Measurements from ENCODE around the gene POLR3B. TPM values are rescaled to one million over a fixed set of nuclear protein-coding genes. Genes with fewer than 3 reads are reported as not detected.

POLR3B gene
- 10 to 100 TPM; 10.7 to 16.2 (median 12.0) TPM for total RNA-seq

- no peaks in the 10 kb centered on the region for H3K36me3 ChIP-seq
- H3K27ac ChIP-seq, result peak within 1 kb of the TSS; percentile 84 to 95 (median 92)
- intact Hi-C loops (cut with DNase I), result loop anchor here (10.0 kb wide), 1 partner anchor 53 kb away; the partner anchor contains the start of gene TCP11L2
- peak within 1 kb of the TSS; percentile 54 to 82 (median 70) for H3K4me3 ChIP-seq
- 2 to 3% methylated on average over 12 to 16 of the region's 63 CpGs for WGBS, 2 donors
- no peaks in the 10 kb centered on the region for H3K9me3 ChIP-seq
- TF ChIP-seq, protein P1, sequence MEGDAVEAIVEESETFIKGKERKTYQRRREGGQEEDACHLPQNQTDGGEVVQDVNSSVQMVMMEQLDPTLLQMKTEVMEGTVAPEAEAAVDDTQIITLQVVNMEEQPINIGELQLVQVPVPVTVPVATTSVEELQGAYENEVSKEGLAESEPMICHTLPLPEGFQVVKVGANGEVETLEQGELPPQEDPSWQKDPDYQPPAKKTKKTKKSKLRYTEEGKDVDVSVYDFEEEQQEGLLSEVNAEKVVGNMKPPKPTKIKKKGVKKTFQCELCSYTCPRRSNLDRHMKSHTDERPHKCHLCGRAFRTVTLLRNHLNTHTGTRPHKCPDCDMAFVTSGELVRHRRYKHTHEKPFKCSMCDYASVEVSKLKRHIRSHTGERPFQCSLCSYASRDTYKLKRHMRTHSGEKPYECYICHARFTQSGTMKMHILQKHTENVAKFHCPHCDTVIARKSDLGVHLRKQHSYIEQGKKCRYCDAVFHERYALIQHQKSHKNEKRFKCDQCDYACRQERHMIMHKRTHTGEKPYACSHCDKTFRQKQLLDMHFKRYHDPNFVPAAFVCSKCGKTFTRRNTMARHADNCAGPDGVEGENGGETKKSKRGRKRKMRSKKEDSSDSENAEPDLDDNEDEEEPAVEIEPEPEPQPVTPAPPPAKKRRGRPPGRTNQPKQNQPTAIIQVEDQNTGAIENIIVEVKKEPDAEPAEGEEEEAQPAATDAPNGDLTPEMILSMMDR (IDR thresholded peaks at IDR 0.05), result peak; percentile 86 to 96 (median 92)
- TF ChIP-seq POLR2A (IDR thresholded peaks at IDR 0.05), result peak in 3 of 4 donors; percentile 41 to 79 (median 74)
- DNase-seq, result peak; percentile 87
- H3K27me3 ChIP-seq, result no peaks in the 10 kb centered on the region
- H3K4me1 ChIP-seq, result peaks cover 7 to 38% (median 11%) of the 10 kb centered on the region in 3 donors
These were observed at the start of gene POLR3B for GRCh38 chr12:106357549-106358395. Gene POLR3B, plus strand, starts transcription at chr12:106357748. Its CDS starts 132 bp downstream, at chr12:106357880.

GRCh38 chr12:106308121-106308520 is 49.4 kb upstream of the POLR3B start:
- Histone ChIP-seq H3K27me3 (no peaks in the 10 kb centered on the region), H3K4me3 (no peak overlapping the region), H3K4me1 (peaks cover 0 to 84% (median 19%) of the 10 kb centered on the region in 3 donors), H3K36me3 (peaks cover 0 to 43% (median 3%) of the 10 kb centered on the region in 3 donors), H3K9me3 (no peaks in the 10 kb centered on the region), H3K27ac (no peak overlapping the region)
- TF ChIP-seq, protein P1 (IDR thresholded peaks at IDR 0.05), result no peak
- TF ChIP-seq POLR2A (IDR thresholded peaks at IDR 0.05), result no peak
- intact Hi-C loops (cut with DNase I), result loop anchor here (10.0 kb wide), 1 partner anchor 47 kb away; the partner anchor contains the start of gene POLR3B
- WGBS, 2 donors, result 90 to 100% methylated on average over 1 of the region's 1 CpG
- no peak for DNase-seq

DNA sequence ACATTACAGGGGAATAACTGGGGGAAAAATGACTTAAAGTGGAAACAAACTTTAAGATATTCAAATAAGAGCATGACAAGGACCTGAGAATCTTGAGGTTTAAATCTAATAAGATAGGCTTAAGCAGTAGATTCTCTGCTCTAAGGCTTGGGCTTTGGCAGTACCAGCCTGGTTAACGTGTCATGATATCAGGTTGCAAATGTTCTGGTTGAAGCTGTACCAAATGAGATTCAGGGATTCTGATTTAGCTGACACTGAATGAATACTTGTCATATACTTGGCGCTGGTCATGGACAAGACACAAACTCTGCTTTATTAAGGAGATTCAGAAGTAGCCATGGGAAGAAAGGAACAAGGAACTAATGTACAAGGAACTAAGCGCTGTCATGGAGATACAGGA is 48.9 kb upstream of the POLR3B start:
- H3K4me3 ChIP-seq, result no peak overlapping the region
- H3K27me3 ChIP-seq, result no peaks in the 10 kb centered on the region
- DNase-seq, result no peak
- H3K36me3 ChIP-seq, result peaks cover 0 to 44% (median 3%) of the 10 kb centered on the region in 3 donors
- no peaks in the 10 kb centered on the region for H3K9me3 ChIP-seq
- intact Hi-C loops (cut with DNase I), result loop anchor here (10.0 kb wide), 1 partner anchor 46 kb away; the partner anchor contains the start of gene POLR3B
- TF ChIP-seq, protein P1 (IDR thresholded peaks at IDR 0.05), result no peak
- TF ChIP-seq POLR2A (IDR thresholded peaks at IDR 0.05), result no peak
- peaks cover 0 to 79% (median 19%) of the 10 kb centered on the region in 3 donors for H3K4me1 ChIP-seq
- no peak overlapping the region for H3K27ac ChIP-seq
- WGBS, 2 donors, result 81 to 90% methylated on average over 3 of the region's 3 CpGs

DNA sequence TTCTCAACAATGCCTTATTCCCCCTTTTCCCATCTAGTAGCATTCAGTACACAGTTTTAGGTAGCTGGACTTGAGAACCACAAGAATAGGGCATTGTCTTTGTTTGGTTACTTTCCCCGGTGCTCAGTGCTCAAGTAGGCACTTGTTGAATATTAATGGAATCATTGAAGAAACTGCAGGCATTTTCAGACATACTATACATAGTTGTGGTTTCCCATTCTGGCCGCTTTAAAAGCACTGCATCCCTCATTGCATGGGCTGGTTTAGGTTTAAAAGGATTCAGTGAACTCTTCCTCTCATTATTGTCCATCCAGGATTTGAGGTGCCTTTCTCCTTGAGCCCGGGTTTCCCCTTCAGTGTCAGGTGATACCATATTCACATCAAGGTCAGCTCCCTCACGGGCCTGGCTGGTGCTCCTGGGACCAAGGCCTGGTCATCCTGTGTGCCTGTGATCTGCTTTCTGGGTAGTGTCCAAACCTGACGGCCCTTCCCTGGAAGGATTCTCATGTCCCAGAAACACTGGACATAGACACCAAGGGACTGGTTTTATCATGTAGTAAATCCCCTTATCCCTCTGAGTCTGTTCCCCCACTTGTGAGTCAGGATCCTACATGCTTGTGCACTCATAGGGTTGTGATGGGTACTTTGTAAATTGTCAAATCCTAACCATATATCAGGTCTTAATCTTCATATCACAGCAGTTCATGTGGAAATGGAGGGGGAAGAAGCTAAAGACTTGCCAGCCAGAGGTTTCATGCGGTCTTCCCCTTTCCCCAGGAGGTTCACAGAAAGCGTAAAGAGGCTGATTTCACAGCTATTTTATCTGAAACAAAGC is 47.7 kb upstream of the POLR3B start:
- WGBS, 2 donors, result 64 to 66% methylated on average over 5 to 7 of the region's 7 CpGs
- intact Hi-C loops (cut with DNase I), result loop anchor here (10.0 kb wide), 1 partner anchor 45 kb away; the partner anchor contains the start of gene POLR3B
- Histone ChIP-seq H3K27ac (no peak overlapping the region), H3K36me3 (peaks cover 0 to 57% (median 4%) of the 10 kb centered on the region in 3 donors), H3K4me3 (no peak overlapping the region), H3K9me3 (no peaks in the 10 kb centered on the region), H3K4me1 (peaks cover 0 to 67% (median 8%) of the 10 kb centered on the region in 3 donors), H3K27me3 (no peaks in the 10 kb centered on the region)
- DNase-seq, result no peak
- no peak for TF ChIP-seq POLR2A (IDR thresholded peaks at IDR 0.05)
- TF ChIP-seq, protein P1 (IDR thresholded peaks at IDR 0.05), result no peak

Measured in esophagus squamous epithelium (tissue), 5 donors.